PC-3 (cell line): Measurements from ENCODE around the gene TRAPPC11. TPM values are rescaled to one million over a fixed set of nuclear protein-coding genes. Genes with fewer than 3 reads are reported as not detected.
A peak's percentile ranks its signal among the peaks of the same experiment; 100 is the strongest.

Source experiments
- ATAC-seq: fragments of 200-7000 bp; cut with Tn5 transposase; 2 replicates; pipeline ENCODE4 v1.9.1; 2020; ENCODE audit warnings: mild to moderate bottlenecking, moderate library complexity
- BruUV-seq: library from RNA; stranded (reverse); fragments of 400-500 nt; replicated peaks from 2 replicates; lab custom pipeline; 2021; lab: Mats Ljungman, UMichigan
- CTCF ChIA-PET: fragments of 300-600 bp; sonication (Branson Sonifier 250); formaldehyde crosslinking; loops from one replicate; lab custom pipeline; 2022; ENCODE audit warnings: antibody characterized with exemption; lab: Charles Lee
- POLR2A ChIA-PET: fragments of 300-600 bp; sonication (Branson Sonifier 250); formaldehyde crosslinking; loops from one replicate; lab custom pipeline; 2022; ENCODE audit warnings: antibody characterized with exemption; ENCODE audit not compliant: unreplicated experiment; lab: Charles Lee
- DNase-seq: peaks from one replicate; pipeline ENCODE4 v3.0.0-alpha.2; 2015
- H2AFZ ChIP-seq: fragments of 300-600 bp; sonication (generic); 2 replicates; pipeline ENCODE4 v1.6.0; 2016; ENCODE audit warnings: antibody characterized with exemption, low read length
- H3F3A ChIP-seq: fragments of 300-600 bp; sonication (generic); one replicate; pipeline ENCODE4 v1.6.0; 2017; ENCODE audit warnings: antibody characterized with exemption, low read length, control low read depth, mild to moderate bottlenecking; ENCODE audit not compliant: unreplicated experiment
- H3K27ac ChIP-seq: fragments of 300-600 bp; sonication (generic); 2 replicates; pipeline ENCODE4 v1.5.1; 2016; ENCODE audit warnings: mild to moderate bottlenecking, low read length
- H3K27me3 ChIP-seq: fragments of 300-600 bp; sonication (generic); 2 replicates; pipeline ENCODE4 v1.6.1; 2016; ENCODE audit warnings: low read length, mixed read lengths
- H3K36me3 ChIP-seq: fragments of 300-600 bp; sonication (generic); 2 replicates; pipeline ENCODE4 v1.6.1; 2016; ENCODE audit warnings: low read depth, mixed run types, low read length, mixed read lengths
- H3K4me1 ChIP-seq: fragments of 300-600 bp; sonication (generic); 2 replicates; pipeline ENCODE4 v1.5.1; 2016; ENCODE audit warnings: low read length; ENCODE audit not compliant: insufficient read depth
- H3K4me2 ChIP-seq: fragments of 300-600 bp; sonication (generic); 2 replicates; pipeline ENCODE4 v1.6.0; 2016; ENCODE audit warnings: low read length
- H3K4me3 ChIP-seq: fragments of 300-600 bp; sonication (generic); 2 replicates; pipeline ENCODE4 v1.5.1; 2016; ENCODE audit warnings: mild to moderate bottlenecking, low read length, mixed read lengths
- H3K79me2 ChIP-seq: fragments of 300-600 bp; sonication (generic); 2 replicates; pipeline ENCODE4 v1.6.1; 2017; ENCODE audit warnings: low read length, mixed read lengths
- H3K9ac ChIP-seq: fragments of 300-600 bp; sonication (generic); 2 replicates; pipeline ENCODE4 v1.6.0; 2016; ENCODE audit warnings: mild to moderate bottlenecking, low read length
- H3K9me2 ChIP-seq: fragments of 300-600 bp; sonication (generic); replicated peaks from 2 replicates; pipeline ENCODE4 v1.6.1; 2016; ENCODE audit warnings: mixed run types, low read length, mixed read lengths
- H3K9me3 ChIP-seq: fragments of 300-600 bp; sonication (generic); 2 replicates; pipeline ENCODE4 v1.6.1; 2016; ENCODE audit warnings: low read length, mixed read lengths
- H4K20me1 ChIP-seq: fragments of 300-600 bp; sonication (generic); 2 replicates; pipeline ENCODE4 v1.6.1; 2016; ENCODE audit warnings: low read length, mixed read lengths
- CTCF ChIP-seq: fragments of 300-600 bp; sonication (generic); conservative IDR thresholded peaks from 2 replicates; pipeline ENCODE4 v1.5.1; 2017; ENCODE audit warnings: antibody characterized with exemption, low read depth, mild to moderate bottlenecking, low read length
- EZH2 ChIP-seq: fragments of 300-600 bp; sonication (generic); IDR thresholded peaks from one replicate; pipeline ENCODE4 v1.6.1; 2017; ENCODE audit warnings: antibody characterized with exemption, mild to moderate bottlenecking, low read length; ENCODE audit not compliant: unreplicated experiment
- EZH2phosphoT487 ChIP-seq: fragments of 300-600 bp; sonication (generic); IDR thresholded peaks from 2 replicates; pipeline ENCODE4 v1.6.1; 2018; ENCODE audit warnings: mild to moderate bottlenecking, antibody characterized with exemption, low read length, borderline replicate concordance
- intact Hi-C: fragments of 100-400 bp; cut with micrococcal nuclease; formaldehyde crosslinking; loops from 2 replicates; pipeline ENCODE4 v1.9.0; 2023
- total RNA-seq: library from RNA; depleted of rRNA; stranded (reverse); fragments of >200 nt; gene quantifications from 2 replicates; pipeline ENCODE4 v1.2.3, GENCODE V29; 2014

Gene TRAPPC11
- total RNA-seq, 1 experiment from 2014 or later = 20.0 TPM

GRCh38 chr4:183714626-183715025, 55.5 kb downstream of the TRAPPC11 start:
- ChIA-PET CTCF (no interaction called here), POLR2A (no interaction called here)
- Histone ChIP-seq H2AFZ (no peak overlapping the region), H3K27ac (no peak overlapping the region), H3K4me1 (no peaks in the 10 kb centered on the region), H3K27me3 (no peaks in the 10 kb centered on the region), H4K20me1 (no peaks in the 10 kb centered on the region), H3K9me2 (no peaks in the 10 kb centered on the region), H3K36me3 (no peaks in the 10 kb centered on the region), H3K79me2 (no peaks in the 10 kb centered on the region), H3K9me3 (no peaks in the 10 kb centered on the region), H3K9ac (no peak overlapping the region), H3F3A (no peaks in the 10 kb centered on the region), H3K4me3 (no peak overlapping the region), H3K4me2 (no peak overlapping the region)
- no TSS peak for BruUV-seq
- ATAC-seq (no peak), DNase-seq (no peak)
- no peak for TF ChIP-seq EZH2
- TF ChIP-seq CTCF = no peak
- TF ChIP-seq EZH2phosphoT487 = no peak
- intact Hi-C loops = loop anchor here (10.0 kb wide), 1 partner anchor 120 kb away; no protein-coding TSS in a partner anchor

GRCh38 chr4:183716302-183716701, 57.2 kb downstream of the TRAPPC11 start:
- H3K36me3 ChIP-seq = no peaks in the 10 kb centered on the region
- H3K9me2 ChIP-seq = no peaks in the 10 kb centered on the region
- no peaks in the 10 kb centered on the region for H3F3A ChIP-seq
- no peak overlapping the region for H3K9ac ChIP-seq
- no peaks in the 10 kb centered on the region for H3K27me3 ChIP-seq
- ATAC-seq (no peak), DNase-seq (peak; percentile 4)
- CTCF ChIA-PET = no interaction called here
- no peak overlapping the region for H3K4me2 ChIP-seq
- H3K4me3 ChIP-seq = no peak overlapping the region
- H4K20me1 ChIP-seq = no peaks in the 10 kb centered on the region
- intact Hi-C loops = loop anchor here (10.0 kb wide), 1 partner anchor 118 kb away; no protein-coding TSS in a partner anchor
- BruUV-seq = no TSS peak
- H3K27ac ChIP-seq = peak overlapping the region; percentile 25; the same call in 1 of the 2 replicates
- no peak overlapping the region for H2AFZ ChIP-seq
- H3K9me3 ChIP-seq = no peaks in the 10 kb centered on the region
- no peaks in the 10 kb centered on the region for H3K4me1 ChIP-seq
- no peak for TF ChIP-seq EZH2phosphoT487
- no peak for TF ChIP-seq EZH2
- TF ChIP-seq CTCF = no peak
- no peaks in the 10 kb centered on the region for H3K79me2 ChIP-seq
- POLR2A ChIA-PET = no interaction called here

- intact Hi-C loops = loop anchor here (10.0 kb wide), 1 partner anchor 116 kb away; no protein-coding TSS in a partner anchor
- no peak overlapping the region for H2AFZ ChIP-seq
- no peak overlapping the region for H3K9ac ChIP-seq
- no peak for TF ChIP-seq EZH2
- TF ChIP-seq CTCF = no peak
- no peak for TF ChIP-seq EZH2phosphoT487
- H3K36me3 ChIP-seq = no peaks in the 10 kb centered on the region
- no peak overlapping the region for H3K27ac ChIP-seq
- no TSS peak for BruUV-seq
- ATAC-seq (no peak), DNase-seq (no peak)
- CTCF ChIA-PET = no interaction called here
- no peaks in the 10 kb centered on the region for H4K20me1 ChIP-seq
- H3F3A ChIP-seq = no peaks in the 10 kb centered on the region
- H3K4me3 ChIP-seq = no peak overlapping the region
- H3K4me1 ChIP-seq = peaks cover 9% of the 10 kb centered on the region
- H3K9me2 ChIP-seq = no peaks in the 10 kb centered on the region
- H3K9me3 ChIP-seq = no peaks in the 10 kb centered on the region
- no peaks in the 10 kb centered on the region for H3K27me3 ChIP-seq
- H3K4me2 ChIP-seq = no peak overlapping the region
- POLR2A ChIA-PET = no interaction called here
- H3K79me2 ChIP-seq = no peaks in the 10 kb centered on the region
Observed at GRCh38 chr4:183718876-183719275, 59.8 kb downstream of the TRAPPC11 start.
